ENCODE data around the gene UCP2.

Gene UCP2

GRCh38 chr11:73956876-73957653 lies 25.6 kb downstream of the UCP2 start:
- Histone ChIP-seq H3K9ac (ENCODE audit: low read depth, low read length) (no peak overlapping the region), H3K36me3 (ENCODE audit: control insufficient read depth, insufficient read depth, low read length) (no peaks in the 10 kb centered on the region), H3K27me3 (ENCODE audit: control insufficient read depth, insufficient read depth, low read length) (peaks cover 8% of the 10 kb centered on the region), H3K9me3 (ENCODE audit: control insufficient read depth, insufficient read depth, low read length) (no peaks in the 10 kb centered on the region), H3K4me1 (ENCODE audit: control insufficient read depth, insufficient read depth, low read length) (no peaks in the 10 kb centered on the region), H3K4me3 (ENCODE audit: low read depth, low read length) (peak overlapping the region; percentile 5)

GRCh38 chr11:73951797-73952196 lies 30.8 kb downstream of the UCP2 start:
- H3K4me1 ChIP-seq (ENCODE audit: control insufficient read depth, insufficient read depth, low read length), result no peaks in the 10 kb centered on the region
- H3K27me3 ChIP-seq (ENCODE audit: control insufficient read depth, insufficient read depth, low read length), result no peaks in the 10 kb centered on the region
- no peak overlapping the region for H3K4me3 ChIP-seq (ENCODE audit: low read depth, low read length)
- no peaks in the 10 kb centered on the region for H3K36me3 ChIP-seq (ENCODE audit: control insufficient read depth, insufficient read depth, low read length)
- H3K9me3 ChIP-seq (ENCODE audit: control insufficient read depth, insufficient read depth, low read length), result no peaks in the 10 kb centered on the region
- no peak overlapping the region for H3K9ac ChIP-seq (ENCODE audit: low read depth, low read length)

- H3K4me3 ChIP-seq (ENCODE audit: low read depth, low read length), result no peak within 1 kb of the TSS
- H3K4me1 ChIP-seq (ENCODE audit: control insufficient read depth, insufficient read depth, low read length), result no peaks in the 10 kb centered on the region
- H3K9ac ChIP-seq (ENCODE audit: low read depth, low read length), result no peak within 1 kb of the TSS
- no peaks in the 10 kb centered on the region for H3K9me3 ChIP-seq (ENCODE audit: control insufficient read depth, insufficient read depth, low read length)
- H3K36me3 ChIP-seq (ENCODE audit: control insufficient read depth, insufficient read depth, low read length), result no peaks in the 10 kb centered on the region
- H3K27me3 ChIP-seq (ENCODE audit: control insufficient read depth, insufficient read depth, low read length), result no peaks in the 10 kb centered on the region
Observed at GRCh38 chr11:73950869-73951710, 31.6 kb downstream of the UCP2 start, which contains the start of gene DNAJB13. TSS of gene DNAJB13 (plus strand) at chr11:73951026. CDS start at chr11:73951070, 44 bp downstream.

GRCh38 chr11:73949912-73950311 lies 32.7 kb downstream of the UCP2 start:
- Histone ChIP-seq H3K9me3 (ENCODE audit: control insufficient read depth, insufficient read depth, low read length) (no peaks in the 10 kb centered on the region), H3K9ac (ENCODE audit: low read depth, low read length) (no peak overlapping the region), H3K4me3 (ENCODE audit: low read depth, low read length) (no peak overlapping the region), H3K27me3 (ENCODE audit: control insufficient read depth, insufficient read depth, low read length) (no peaks in the 10 kb centered on the region), H3K36me3 (ENCODE audit: control insufficient read depth, insufficient read depth, low read length) (no peaks in the 10 kb centered on the region), H3K4me1 (ENCODE audit: control insufficient read depth, insufficient read depth, low read length) (no peaks in the 10 kb centered on the region)

GRCh38 chr11:73949246-73949645 lies 33.4 kb downstream of the UCP2 start:
- H3K4me3 ChIP-seq (ENCODE audit: low read depth, low read length), result no peak overlapping the region
- no peaks in the 10 kb centered on the region for H3K27me3 ChIP-seq (ENCODE audit: control insufficient read depth, insufficient read depth, low read length)
- H3K4me1 ChIP-seq (ENCODE audit: control insufficient read depth, insufficient read depth, low read length), result no peaks in the 10 kb centered on the region
- H3K9me3 ChIP-seq (ENCODE audit: control insufficient read depth, insufficient read depth, low read length), result no peaks in the 10 kb centered on the region
- no peaks in the 10 kb centered on the region for H3K36me3 ChIP-seq (ENCODE audit: control insufficient read depth, insufficient read depth, low read length)
- H3K9ac ChIP-seq (ENCODE audit: low read depth, low read length), result no peak overlapping the region

- Histone ChIP-seq H3K4me3 (ENCODE audit: low read depth, low read length) (no peak overlapping the region), H3K36me3 (ENCODE audit: control insufficient read depth, insufficient read depth, low read length) (no peaks in the 10 kb centered on the region), H3K9me3 (ENCODE audit: control insufficient read depth, insufficient read depth, low read length) (no peaks in the 10 kb centered on the region), H3K9ac (ENCODE audit: low read depth, low read length) (no peak overlapping the region), H3K4me1 (ENCODE audit: control insufficient read depth, insufficient read depth, low read length) (no peaks in the 10 kb centered on the region), H3K27me3 (ENCODE audit: control insufficient read depth, insufficient read depth, low read length) (no peaks in the 10 kb centered on the region)
Observed at GRCh38 chr11:73946798-73947458, 35.7 kb downstream of the UCP2 start.

GRCh38 chr11:73945396-73945795 lies 37.2 kb downstream of the UCP2 start:
- no peak overlapping the region for H3K4me3 ChIP-seq (ENCODE audit: low read depth, low read length)
- H3K4me1 ChIP-seq (ENCODE audit: control insufficient read depth, insufficient read depth, low read length), result no peaks in the 10 kb centered on the region
- no peaks in the 10 kb centered on the region for H3K27me3 ChIP-seq (ENCODE audit: control insufficient read depth, insufficient read depth, low read length)
- no peak overlapping the region for H3K9ac ChIP-seq (ENCODE audit: low read depth, low read length)
- no peaks in the 10 kb centered on the region for H3K36me3 ChIP-seq (ENCODE audit: control insufficient read depth, insufficient read depth, low read length)
- H3K9me3 ChIP-seq (ENCODE audit: control insufficient read depth, insufficient read depth, low read length), result no peaks in the 10 kb centered on the region

- Histone ChIP-seq H3K9me3 (ENCODE audit: control insufficient read depth, insufficient read depth, low read length) (no peaks in the 10 kb centered on the region), H3K36me3 (ENCODE audit: control insufficient read depth, insufficient read depth, low read length) (no peaks in the 10 kb centered on the region), H3K4me3 (ENCODE audit: low read depth, low read length) (no peak overlapping the region), H3K27me3 (ENCODE audit: control insufficient read depth, insufficient read depth, low read length) (no peaks in the 10 kb centered on the region), H3K4me1 (ENCODE audit: control insufficient read depth, insufficient read depth, low read length) (no peaks in the 10 kb centered on the region), H3K9ac (ENCODE audit: low read depth, low read length) (no peak overlapping the region)
Observed at GRCh38 chr11:73944901-73945300, 37.7 kb downstream of the UCP2 start.

GRCh38 chr11:73944085-73944484 lies 38.6 kb downstream of the UCP2 start:
- Histone ChIP-seq H3K9me3 (ENCODE audit: control insufficient read depth, insufficient read depth, low read length) (no peaks in the 10 kb centered on the region), H3K4me1 (ENCODE audit: control insufficient read depth, insufficient read depth, low read length) (no peaks in the 10 kb centered on the region), H3K36me3 (ENCODE audit: control insufficient read depth, insufficient read depth, low read length) (no peaks in the 10 kb centered on the region), H3K4me3 (ENCODE audit: low read depth, low read length) (no peak overlapping the region), H3K27me3 (ENCODE audit: control insufficient read depth, insufficient read depth, low read length) (no peaks in the 10 kb centered on the region), H3K9ac (ENCODE audit: low read depth, low read length) (no peak overlapping the region)

- H3K36me3 ChIP-seq (ENCODE audit: control insufficient read depth, insufficient read depth, low read length), result no peaks in the 10 kb centered on the region
- no peaks in the 10 kb centered on the region for H3K9me3 ChIP-seq (ENCODE audit: control insufficient read depth, insufficient read depth, low read length)
- H3K9ac ChIP-seq (ENCODE audit: low read depth, low read length), result no peak overlapping the region
- no peak overlapping the region for H3K4me3 ChIP-seq (ENCODE audit: low read depth, low read length)
- H3K4me1 ChIP-seq (ENCODE audit: control insufficient read depth, insufficient read depth, low read length), result no peaks in the 10 kb centered on the region
- no peaks in the 10 kb centered on the region for H3K27me3 ChIP-seq (ENCODE audit: control insufficient read depth, insufficient read depth, low read length)
Observed at GRCh38 chr11:73942010-73942409, 40.6 kb downstream of the UCP2 start.

- Histone ChIP-seq H3K36me3 (ENCODE audit: control insufficient read depth, insufficient read depth, low read length) (no peaks in the 10 kb centered on the region), H3K27me3 (ENCODE audit: control insufficient read depth, insufficient read depth, low read length) (no peaks in the 10 kb centered on the region), H3K4me3 (ENCODE audit: low read depth, low read length) (no peak overlapping the region), H3K4me1 (ENCODE audit: control insufficient read depth, insufficient read depth, low read length) (no peaks in the 10 kb centered on the region), H3K9me3 (ENCODE audit: control insufficient read depth, insufficient read depth, low read length) (no peaks in the 10 kb centered on the region), H3K9ac (ENCODE audit: low read depth, low read length) (no peak overlapping the region)
Observed at GRCh38 chr11:73940801-73941570, 41.7 kb downstream of the UCP2 start.
